Germinal center (tissue), 1 donor: ENCODE results near the gene MVD.

Experiments
- DNase-seq: peaks from one replicate; pipeline ENCODE4 v3.0.0; 2012; ENCODE audit warnings: mixed read lengths, low spot score

Gene MVD

DNA sequence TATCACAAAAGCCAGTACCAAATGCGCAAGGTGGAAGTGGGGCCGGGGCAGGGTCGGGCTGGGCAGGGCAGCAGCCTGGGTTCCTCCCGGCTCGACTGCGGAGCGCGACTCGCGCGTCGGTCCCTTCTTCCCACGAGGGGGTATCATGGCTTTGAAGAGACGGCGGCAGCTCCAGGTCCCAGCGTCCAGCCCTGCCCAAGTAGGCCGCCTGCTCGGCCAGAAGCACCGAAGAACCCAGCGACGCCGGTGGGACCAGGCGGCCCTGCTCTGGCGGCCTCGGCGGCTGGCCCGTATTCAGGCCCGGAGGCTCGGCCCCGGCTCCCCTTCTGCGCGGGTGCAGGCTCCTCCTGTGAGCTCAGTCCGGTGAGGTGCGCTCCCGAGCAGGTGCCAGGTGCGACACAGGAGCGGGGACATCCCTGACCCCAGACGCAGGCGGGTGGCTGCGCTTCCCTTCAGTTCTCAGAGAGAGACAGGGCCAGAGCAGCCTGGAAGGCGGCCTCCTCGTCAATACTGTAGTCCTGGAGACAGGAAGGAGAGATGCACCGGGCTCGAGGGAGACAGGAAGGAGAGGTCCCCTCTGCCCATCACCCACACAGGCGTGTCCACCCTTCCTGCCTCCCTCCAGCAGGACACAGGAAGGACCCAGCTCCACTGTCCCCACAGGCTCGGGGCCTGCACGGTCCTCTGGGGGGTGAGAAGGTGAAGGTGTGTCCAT, 34.4 kb upstream of the MVD start:
- no peak for DNase-seq

GRCh38 chr16:88696441-88696840, 33.5 kb upstream of the MVD start:
- DNase-seq = no peak

DNA sequence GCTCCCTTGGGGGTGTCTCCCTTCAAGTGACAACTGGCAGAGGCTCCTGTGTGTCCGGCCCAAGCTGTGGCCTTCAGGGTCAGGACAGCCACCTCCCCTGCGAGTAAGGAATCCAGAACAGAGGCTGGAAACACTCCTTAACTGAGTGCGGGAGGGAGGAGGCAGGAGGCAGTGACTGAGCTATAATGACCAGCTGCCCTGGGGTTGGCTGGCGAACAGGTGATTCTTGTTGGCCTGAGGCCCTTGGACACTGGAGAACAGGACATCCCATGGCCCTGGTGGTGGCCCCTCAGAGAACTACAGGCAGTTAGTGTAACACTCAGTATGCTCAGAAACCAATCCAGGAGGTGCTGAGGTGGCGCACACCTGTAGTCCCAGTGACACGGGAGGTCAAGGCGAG, 32.9 kb upstream of the MVD start:
- no peak for DNase-seq

DNA sequence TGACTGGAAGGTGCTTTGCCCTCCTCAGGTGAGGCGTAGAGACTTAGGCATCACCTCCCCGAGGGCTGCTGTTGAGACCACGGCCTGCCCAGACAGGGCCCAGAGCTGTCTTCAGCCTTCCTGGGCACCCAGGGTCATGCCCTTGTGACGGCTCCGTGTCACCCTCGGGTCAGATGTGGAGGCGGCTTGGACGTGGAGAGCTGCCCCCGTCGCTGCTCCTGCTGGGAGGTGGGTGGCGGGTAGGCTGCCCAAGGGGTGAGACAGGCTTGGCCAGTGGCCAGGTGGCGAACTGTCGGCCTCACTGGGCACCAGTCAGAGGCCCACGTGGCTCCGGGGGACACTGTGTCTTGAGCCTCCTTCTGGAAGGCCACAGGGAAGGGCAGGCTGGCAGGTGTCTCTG, 32.3 kb upstream of the MVD start:
- no peak for DNase-seq

DNA sequence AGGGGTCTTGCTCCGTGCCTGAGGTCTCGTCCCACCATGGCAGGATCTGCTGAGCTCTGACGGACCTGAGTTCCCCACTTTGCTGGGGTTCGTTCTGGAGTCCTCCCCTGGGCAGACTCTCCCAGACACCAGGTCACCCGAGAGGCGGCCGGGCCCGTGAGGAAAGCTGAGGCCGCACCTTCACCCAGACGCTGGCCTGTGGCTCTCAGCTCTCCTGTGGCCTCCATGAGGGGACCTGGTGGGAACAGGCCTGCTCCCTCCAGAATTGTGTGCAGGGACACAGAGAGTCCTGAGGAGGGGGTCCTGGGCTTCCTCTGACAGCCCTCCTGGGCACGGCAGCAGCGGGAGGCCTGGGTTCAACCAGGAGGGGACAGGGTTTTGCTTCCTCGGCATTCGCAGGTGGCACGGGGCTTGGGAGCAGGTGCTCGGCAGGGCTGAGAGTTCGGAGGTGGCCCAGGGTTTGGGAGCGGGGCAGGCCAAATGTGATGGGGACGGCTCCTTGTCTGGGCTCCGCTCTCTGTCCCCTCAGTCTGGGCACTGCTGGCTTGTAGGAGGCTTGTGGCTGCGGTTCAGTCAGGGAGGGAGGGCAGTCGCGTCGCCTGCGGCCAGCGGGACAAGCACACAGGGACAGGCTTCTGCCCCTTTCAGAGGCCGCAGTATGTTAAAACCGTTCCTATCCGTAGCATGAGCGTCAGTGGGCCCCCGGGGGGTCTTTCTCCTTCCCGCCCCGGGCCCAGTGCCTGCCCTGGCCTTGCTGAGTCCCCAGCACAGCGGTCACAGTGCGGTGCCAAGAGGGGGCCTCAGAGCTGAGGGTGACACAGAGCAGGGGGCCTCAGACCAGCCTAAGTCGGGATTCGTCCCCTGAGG, 31.6 kb upstream of the MVD start:
- no peak for DNase-seq

DNA sequence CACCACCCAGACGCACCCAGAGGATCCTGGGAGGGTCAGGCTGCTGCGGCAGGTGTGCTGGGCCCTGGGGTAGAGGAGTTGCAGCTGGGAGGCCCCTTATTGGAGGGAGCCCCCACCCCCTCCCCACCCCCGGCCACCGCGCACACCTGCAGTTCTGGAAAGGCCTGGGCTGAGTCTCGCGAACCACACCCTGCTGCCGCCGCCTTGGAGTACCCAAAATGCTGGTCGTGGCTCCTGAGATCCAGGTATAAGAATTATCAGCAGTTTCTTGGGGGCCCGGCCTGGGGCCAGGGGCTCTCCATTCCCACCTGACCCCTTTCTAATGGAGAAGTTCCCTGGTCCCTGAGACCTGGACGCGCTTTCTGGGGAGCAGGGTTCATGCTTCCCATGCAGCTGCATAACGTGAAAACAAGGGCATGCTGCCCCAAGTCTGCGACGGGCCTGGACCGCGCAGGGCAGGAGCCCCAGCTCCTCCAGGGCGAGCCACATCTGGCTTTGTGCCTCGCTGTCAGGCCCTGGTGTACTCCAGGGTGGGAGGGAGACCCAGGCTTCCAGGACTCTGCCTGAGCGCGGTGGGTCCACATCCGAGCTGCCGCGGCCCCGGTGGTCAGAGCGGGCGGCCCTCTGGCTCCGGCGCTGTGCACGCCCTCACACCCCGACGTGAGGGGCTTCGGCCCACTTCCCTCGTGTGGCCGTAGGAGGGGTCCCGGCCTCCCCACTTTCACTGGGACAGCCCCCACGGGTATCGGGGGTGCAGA, 30.7 kb upstream of the MVD start:
- no peak for DNase-seq

- DNase-seq = no peak
Measured at GRCh38 chr16:88692861-88693260, 30.0 kb upstream of the MVD start.

GRCh38 chr16:88691924-88692560, 29.2 kb upstream of the MVD start:
- DNase-seq = no peak

GRCh38 chr16:88691129-88691813, 28.4 kb upstream of the MVD start:
- no peak for DNase-seq

- DNase-seq = no peak
Measured at GRCh38 chr16:88690341-88691128, 27.6 kb upstream of the MVD start.

DNA sequence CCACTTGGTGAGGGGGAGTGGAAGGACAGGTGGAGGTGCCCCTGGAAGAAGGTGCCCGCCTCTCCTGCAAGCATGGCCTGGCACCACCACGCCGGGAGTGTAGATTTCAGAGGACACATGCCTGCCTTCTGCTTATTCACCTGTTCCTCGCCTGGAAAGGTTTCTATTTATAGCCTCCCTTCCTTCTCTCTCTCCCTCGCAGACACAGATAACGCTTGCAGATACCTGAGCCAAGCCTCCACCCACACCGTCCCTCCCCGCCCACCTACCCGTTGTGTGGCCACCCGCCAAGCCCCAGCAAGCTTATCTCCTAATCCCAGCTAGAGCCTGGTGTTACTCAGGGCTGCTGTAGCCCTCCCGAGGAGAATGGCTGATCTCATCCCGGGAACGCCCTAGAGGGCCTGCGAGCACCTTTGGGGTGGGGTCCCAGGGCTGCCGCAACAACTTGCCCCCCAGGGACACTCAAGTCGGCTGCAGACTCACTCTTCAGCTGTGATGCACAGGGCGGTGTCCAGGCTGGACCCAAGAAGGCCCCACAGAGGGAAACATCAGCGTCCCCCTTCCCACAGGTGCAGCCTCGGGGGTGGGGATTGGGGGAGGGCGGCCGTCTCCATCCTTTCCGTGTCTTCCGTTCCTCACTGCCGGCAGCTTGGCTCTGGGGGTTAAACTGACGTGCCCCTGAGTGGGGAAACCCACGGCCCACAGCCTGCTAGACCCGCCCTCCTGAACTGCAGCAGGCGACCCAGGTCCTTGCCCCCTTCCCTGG, 25.3 kb upstream of the MVD start:
- DNase-seq = no peak

DNA sequence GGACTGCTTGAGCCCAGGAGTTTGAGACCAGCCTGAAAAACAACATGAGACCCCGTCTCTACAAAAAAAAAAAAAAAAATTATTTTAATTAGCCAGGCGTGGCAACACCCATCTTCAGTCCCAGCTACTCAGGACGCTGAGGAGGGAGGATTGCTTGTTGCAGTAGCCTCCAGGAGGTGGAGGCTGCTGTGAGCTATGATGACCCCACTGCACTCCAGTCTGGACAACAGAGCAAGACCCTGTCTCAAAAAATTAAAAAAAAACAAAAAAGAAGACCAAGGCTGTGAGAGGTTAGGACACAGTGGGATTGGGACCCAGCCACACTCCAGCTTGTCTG, 24.8 kb upstream of the MVD start:
- DNase-seq = no peak

DNA sequence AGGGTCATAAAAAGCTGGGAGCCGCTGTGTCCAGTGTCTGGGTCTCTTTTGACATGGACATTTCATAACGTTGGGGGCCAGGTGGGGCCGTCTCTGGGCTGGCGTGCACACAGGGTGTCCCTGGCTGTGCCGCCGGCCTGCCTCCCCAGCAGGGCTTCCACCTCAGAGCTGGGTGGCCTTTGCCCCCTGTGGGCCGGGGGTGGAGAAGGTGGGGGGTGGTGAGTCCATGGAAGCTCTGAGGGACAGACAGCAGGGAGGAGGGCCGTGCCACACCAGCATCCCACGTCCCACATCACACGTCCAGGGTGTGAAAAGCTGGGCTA, 24.3 kb upstream of the MVD start:
- no peak for DNase-seq

DNA sequence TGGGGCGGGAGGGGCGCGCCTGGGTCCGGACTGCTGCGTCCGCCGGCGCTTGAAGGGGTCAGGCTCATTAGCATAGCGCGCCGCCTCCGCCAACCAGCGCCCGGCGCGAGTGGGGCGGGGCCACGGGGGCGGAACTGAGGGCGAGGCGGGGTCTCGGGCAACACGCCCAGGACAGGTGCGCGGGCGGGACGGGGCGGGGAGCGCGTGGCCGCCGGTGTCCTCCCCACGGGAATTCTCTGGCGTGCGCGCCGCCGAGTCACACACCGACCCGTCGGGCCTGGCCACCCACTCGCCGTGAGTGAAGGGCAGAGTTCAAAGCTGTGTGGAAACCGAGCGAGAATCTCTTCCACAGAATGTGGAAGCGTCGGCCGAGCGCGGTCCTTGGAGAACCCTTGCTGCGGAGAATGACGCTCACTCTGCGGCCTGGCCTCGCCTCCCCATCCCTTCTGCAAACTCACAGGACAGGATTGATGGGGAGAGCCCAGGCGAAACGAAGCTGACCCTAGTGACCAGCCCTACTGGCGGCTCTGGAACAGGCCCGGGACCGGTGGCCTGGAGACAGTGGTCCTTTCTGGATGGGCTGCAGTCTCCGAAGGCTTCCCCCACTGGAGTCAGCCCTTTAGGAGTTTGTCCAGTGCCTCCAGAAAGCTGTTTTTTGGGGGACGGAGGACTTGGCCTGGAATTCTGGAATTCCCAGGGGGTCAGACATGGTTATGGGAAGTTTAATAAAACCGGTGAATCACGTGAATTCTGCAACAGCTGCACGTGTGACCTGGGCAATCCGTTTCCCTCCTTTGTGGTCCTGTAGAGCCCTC, 23.8 kb upstream of the MVD start, which contains the start of gene SNAI3:
Gene SNAI3, minus strand, starts transcription at position 69 of the 815 bp plus-strand sequence. CDS start 101 bp downstream, outside the sequence.
- DNase-seq = peak; percentile 93

DNA sequence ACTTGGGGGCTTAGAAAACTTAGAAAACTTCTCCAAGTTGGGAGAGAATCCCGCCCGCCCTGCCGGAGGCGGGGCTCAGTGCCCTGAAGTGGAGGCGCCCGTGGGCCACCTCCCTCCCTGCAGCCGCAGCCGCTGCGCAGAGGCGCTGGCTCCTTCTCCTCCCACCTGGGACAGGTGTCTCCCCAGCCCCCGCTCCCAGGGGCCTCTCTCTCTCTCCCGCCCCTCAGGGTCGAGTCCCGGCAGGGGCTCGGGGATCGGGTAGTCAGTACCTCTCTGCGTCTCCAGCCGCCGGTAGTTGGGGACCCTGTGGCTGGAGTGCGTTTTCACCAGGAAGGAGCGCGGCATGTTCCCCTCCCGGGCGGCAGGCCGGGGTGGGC, 23.2 kb upstream of the MVD start:
- no peak for DNase-seq

DNA sequence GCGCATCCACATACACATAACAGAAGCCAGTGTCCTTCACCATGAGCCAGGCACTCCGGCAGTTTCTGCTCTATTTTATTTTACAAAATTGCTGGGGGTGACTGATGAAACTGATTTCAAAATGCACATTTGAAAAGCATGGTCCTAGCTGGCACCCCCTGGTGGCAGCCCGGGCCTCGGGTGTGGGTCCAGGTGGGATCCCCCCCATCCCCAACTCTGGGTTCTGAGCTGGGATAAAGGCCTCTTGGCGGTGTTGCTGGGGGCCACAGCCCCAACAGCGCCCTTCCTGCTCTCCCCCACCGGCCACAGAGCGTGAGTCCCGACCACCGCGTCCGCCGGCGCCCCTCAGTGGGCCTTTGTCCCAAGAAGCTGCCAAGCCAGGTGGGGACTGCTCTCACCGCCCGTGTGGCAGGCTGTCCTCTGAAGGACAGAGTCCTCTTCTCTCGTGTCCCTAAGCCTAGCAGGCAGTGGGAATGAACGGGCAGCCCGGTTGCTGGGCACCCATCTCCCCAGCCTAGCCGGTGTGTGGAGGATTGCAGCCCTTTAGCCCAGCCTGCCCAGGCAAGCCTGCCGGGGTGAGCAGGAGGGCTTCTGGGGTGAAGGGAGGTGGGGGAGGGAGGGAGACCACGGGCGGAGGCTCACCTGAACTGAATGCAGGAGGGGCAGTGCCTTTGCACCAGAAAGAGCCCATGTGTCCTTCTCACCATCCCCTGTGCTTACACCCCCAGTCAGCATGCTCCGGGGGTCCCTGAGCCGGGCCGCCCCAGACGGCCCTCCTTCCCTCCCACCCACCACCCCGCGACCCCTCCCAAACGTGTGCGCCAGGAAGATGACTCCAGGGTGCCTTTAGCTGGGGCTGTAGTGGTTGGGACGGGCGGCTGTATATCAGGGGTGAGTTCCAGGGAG, 22.5 kb upstream of the MVD start:
- peak; percentile 79 for DNase-seq

DNA sequence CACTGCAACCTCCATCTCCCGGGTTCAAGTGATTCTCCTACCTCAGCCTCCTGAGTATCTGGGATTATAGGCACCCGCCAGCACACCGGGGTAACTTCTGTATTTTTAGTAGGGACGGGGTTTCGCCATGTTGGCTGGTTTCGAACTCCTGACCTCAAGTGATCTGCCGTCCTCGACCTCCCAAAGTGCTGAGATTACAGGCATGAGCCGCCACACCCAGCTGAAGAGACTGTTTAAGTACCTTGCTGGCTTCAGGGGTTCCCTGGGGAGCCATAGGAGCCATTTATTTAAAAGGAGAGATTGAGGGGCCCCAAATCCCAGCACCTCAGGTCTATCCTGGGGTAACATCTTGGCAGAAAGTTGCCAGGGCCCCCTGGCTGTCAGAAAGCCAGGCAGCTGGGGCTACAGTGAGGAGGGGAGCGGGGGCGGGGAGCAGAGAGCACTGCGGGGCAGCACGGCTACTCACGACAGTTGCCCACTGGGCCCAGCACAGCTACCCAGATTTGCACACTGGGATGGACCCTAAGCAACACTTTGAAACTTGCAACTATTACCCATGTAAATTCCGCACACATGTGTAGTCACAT, 21.8 kb upstream of the MVD start:
- no peak for DNase-seq
